Loucy (cell line): ENCODE measurements around the gene NSFL1C.

Source experiments
- CTCF ChIP-seq: fragments of 200-600 bp; sonication (generic); conservative IDR thresholded peaks from 2 replicates; pipeline ENCODE4 v1.5.1; 2014; ENCODE audit warnings: mild to moderate bottlenecking, antibody characterized with exemption, low read length
- EZH2phosphoT487 ChIP-seq: fragments of 200-600 bp; IDR thresholded peaks from 2 replicates; pipeline ENCODE4 v1.6.1; 2018; ENCODE audit warnings: antibody characterized with exemption, mild to moderate bottlenecking, moderate library complexity, borderline replicate concordance

GRCh38 chr20:1460275-1460674, 6.4 kb downstream of the NSFL1C start:
- no peak for TF ChIP-seq CTCF
- TF ChIP-seq EZH2phosphoT487 = no peak
